ENCODE data around the gene MTAP. TPM values are rescaled to one million over a fixed set of nuclear protein-coding genes. Genes with fewer than 3 reads are reported as not detected.

MTAP gene
- total RNA-seq, 1 experiment from 2014 or later = 102 TPM

DNA sequence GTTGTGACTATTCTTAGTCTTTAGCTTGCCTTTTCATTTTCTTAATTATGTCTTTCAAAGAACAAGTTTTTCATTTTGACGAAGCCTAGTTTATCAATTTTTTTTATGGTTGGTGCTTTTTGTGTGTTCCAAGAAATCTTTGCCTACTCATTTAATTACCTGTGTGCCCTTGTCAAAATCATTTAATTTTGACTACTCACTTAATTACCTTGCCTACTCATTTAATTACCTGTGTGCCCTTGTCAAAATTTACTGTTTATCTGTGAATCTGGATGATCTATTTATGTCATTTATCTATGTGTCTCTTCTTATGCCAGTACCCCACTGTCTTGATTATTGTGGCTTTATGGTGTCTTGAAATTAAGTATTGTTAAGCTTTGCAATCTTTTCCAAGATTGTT is 63.9 kb downstream of the MTAP start:
- Histone ChIP-seq H2BK20ac (ENCODE audit: low read depth, low read length, poor library complexity, severe bottlenecking) (no peak overlapping the region), H3K4me1 (ENCODE audit: insufficient read depth, low read length) (no peaks in the 10 kb centered on the region), H3K4ac (ENCODE audit: low read depth, low read length) (no peak overlapping the region), H2BK15ac (ENCODE audit: low read depth, low read length) (no peak overlapping the region), H3K18ac (ENCODE audit: insufficient read length, low read depth, low read length) (no peak overlapping the region), H2AFZ (ENCODE audit: low read length) (no peak overlapping the region), H4K5ac (ENCODE audit: insufficient read length, low read depth, low read length) (no peak overlapping the region), H3K27me3 (ENCODE audit: insufficient read depth, low read length) (no peaks in the 10 kb centered on the region), H3K23me2 (ENCODE audit: insufficient read length, low read depth, low read length, poor library complexity, severe bottlenecking) (no peaks in the 10 kb centered on the region), H3K4me2 (ENCODE audit: insufficient read depth, insufficient read length, low read length) (no peak overlapping the region), H2BK120ac (ENCODE audit: low read depth, low read length, poor library complexity, severe bottlenecking) (no peak overlapping the region), H4K20me1 (ENCODE audit: control insufficient read depth, insufficient read depth, insufficient read length) (no peaks in the 10 kb centered on the region), H3K27ac (ENCODE audit: insufficient read length, low read depth, low read length) (no peak overlapping the region), H4K91ac (ENCODE audit: insufficient read length, low read depth, low read length) (no peak overlapping the region), H3K23ac (ENCODE audit: insufficient read length, low read depth, low read length) (no peak overlapping the region), H2BK12ac (ENCODE audit: insufficient read length, low read depth, low read length) (no peak overlapping the region), H3K9ac (ENCODE audit: extremely low read depth, insufficient read length, low read length) (no peak overlapping the region), H3T11ph (ENCODE audit: low read length) (no peak overlapping the region), H3K79me1 (ENCODE audit: insufficient read depth, low read depth, low read length, poor library complexity, severe bottlenecking) (no peaks in the 10 kb centered on the region), H3K56ac (ENCODE audit: insufficient read length, low read depth, low read length) (no peak overlapping the region), H3K14ac (ENCODE audit: insufficient read depth, low read length) (no peak overlapping the region), H4K8ac (replicated peaks; ENCODE audit: insufficient read length, low read depth, low read length) (no peak overlapping the region), H2BK5ac (ENCODE audit: insufficient read length, low read length) (no peak overlapping the region), H2AK5ac (ENCODE audit: insufficient read length, low read length) (no peak overlapping the region), H3K9me3 (ENCODE audit: control insufficient read depth, low read depth, low read length) (no peaks in the 10 kb centered on the region), H3K79me2 (ENCODE audit: insufficient read depth, low read length) (no peaks in the 10 kb centered on the region)
- no peaks in the 10 kb centered on the region for H3K4me1 Mint-ChIP-seq
- no peak overlapping the region for H3K27ac Mint-ChIP-seq
- TF ChIP-seq, protein P1, sequence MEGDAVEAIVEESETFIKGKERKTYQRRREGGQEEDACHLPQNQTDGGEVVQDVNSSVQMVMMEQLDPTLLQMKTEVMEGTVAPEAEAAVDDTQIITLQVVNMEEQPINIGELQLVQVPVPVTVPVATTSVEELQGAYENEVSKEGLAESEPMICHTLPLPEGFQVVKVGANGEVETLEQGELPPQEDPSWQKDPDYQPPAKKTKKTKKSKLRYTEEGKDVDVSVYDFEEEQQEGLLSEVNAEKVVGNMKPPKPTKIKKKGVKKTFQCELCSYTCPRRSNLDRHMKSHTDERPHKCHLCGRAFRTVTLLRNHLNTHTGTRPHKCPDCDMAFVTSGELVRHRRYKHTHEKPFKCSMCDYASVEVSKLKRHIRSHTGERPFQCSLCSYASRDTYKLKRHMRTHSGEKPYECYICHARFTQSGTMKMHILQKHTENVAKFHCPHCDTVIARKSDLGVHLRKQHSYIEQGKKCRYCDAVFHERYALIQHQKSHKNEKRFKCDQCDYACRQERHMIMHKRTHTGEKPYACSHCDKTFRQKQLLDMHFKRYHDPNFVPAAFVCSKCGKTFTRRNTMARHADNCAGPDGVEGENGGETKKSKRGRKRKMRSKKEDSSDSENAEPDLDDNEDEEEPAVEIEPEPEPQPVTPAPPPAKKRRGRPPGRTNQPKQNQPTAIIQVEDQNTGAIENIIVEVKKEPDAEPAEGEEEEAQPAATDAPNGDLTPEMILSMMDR (conservative IDR thresholded peaks at IDR 0.05) = no peak
- H3K9me3 Mint-ChIP-seq = no peaks in the 10 kb centered on the region
- H3K27me3 Mint-ChIP-seq (ENCODE audit: low read depth) = no peaks in the 10 kb centered on the region
- DNase-seq = no peak
- H3K36me3 Mint-ChIP-seq (ENCODE audit: insufficient read depth in 1 of 3, low read depth in 3 of 3) = peaks cover 24 to 47% (median 28%) of the 10 kb centered on the region in 3 experiments; a peak in 6 of 7 replicates
- no CpG with 5 or more reads among the region's 1 CpG for WGBS (ENCODE audit: extremely low coverage, insufficient read length, low lambda C conversion rate)
- no peak overlapping the region for H3K4me3 Mint-ChIP-seq

Data from H9 (cell line).